ENCODE measurements around the gene TACR2. TPM values are rescaled to one million over a fixed set of nuclear protein-coding genes. Genes with fewer than 3 reads are reported as not detected.

Gene TACR2
- total RNA-seq, 1 donor from 2014 or later: 0.90 TPM

DNA sequence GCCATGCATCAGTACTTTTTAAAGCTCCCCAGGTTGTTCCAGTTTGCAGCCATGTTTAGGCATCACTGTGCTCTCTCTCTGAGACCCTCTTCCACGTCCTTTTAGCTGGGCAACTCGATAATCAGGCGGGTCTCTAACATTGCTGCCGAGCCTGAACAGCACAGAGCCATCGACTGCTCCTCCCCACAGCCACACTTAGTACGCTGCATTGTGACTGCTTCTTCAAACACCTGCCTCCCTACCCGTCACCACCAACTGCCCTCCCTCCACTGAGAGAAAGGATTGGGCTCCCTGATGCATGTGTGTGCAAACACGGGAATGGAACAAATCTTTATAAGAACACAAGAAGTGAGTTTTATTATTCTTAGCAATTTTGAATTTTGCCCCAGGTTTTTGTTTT lies 11.4 kb upstream of the TACR2 start:
- Histone ChIP-seq H3K27me3 (no peaks in the 10 kb centered on the region), H3K9me3 (no peaks in the 10 kb centered on the region), H3K27ac (no peak overlapping the region), H3K4me1 (peaks cover 11% of the 10 kb centered on the region), H3K4me3 (no peak overlapping the region), H3K36me3 (no peaks in the 10 kb centered on the region)
- ATAC-seq: no peak
- no peak for TF ChIP-seq CTCF (IDR thresholded peaks at IDR 0.05)
- intact Hi-C loops (cut with DNase I): loop anchor here (5.0 to 10.0 kb wide), 2 partner anchors 79 to 207 kb away; partner anchors contain the start of gene FAM241B
- DNase-seq: no peak

- intact Hi-C loops (cut with DNase I): loop anchor here (5.0 to 10.0 kb wide), 2 partner anchors 81 to 208 kb away; partner anchors contain the start of gene FAM241B
- ATAC-seq: peak; percentile 43
- H3K27ac ChIP-seq: peak overlapping the region; percentile 61
- no peak for TF ChIP-seq CTCF (IDR thresholded peaks at IDR 0.05)
- peaks cover 11% of the 10 kb centered on the region for H3K4me1 ChIP-seq
- no peaks in the 10 kb centered on the region for H3K9me3 ChIP-seq
- no peaks in the 10 kb centered on the region for H3K27me3 ChIP-seq
- DNase-seq: no peak
- H3K4me3 ChIP-seq: no peak overlapping the region
- H3K36me3 ChIP-seq: no peaks in the 10 kb centered on the region
Observed at GRCh38 chr10:69426376-69426727, 9.6 kb upstream of the TACR2 start.

DNA sequence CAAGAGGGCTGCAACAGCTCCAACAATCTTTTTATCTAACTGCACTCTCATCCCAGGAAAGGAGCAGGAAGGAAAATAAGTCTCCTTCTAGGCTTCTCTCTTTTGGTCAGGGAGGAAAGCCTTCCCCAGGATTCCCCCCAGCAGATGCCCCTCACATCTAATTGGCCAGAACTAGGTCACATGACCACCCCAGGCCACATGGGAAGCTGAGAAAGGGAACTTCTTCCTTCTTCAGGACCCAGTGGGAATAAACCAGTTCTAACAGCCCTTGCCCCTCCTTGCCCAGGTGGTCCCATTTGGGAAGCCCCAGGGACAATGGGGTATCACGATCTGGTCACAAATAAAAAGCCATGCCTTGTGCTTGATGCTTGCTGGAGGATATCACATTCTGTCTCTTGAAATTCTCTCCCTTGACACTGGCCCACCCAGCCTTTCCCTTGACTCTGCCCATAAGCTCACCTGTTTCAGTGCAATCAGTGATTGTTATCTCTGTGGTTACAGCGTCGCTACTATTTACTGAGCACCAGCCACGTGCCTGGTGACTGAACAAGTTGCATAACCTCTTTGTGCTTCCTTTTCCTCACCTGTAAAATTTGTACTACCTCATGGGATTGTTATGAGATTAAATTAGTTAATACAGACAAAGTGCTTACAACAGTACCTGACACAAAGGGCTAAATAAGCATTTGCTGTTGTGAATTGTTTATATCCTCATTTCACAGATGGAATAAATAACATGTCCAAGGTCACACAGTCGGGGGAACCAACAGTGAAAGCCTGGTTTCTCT lies 9.0 kb upstream of the TACR2 start:
- Histone ChIP-seq H3K4me1 (peaks cover 11% of the 10 kb centered on the region), H3K27ac (peak overlapping the region; percentile 47), H3K36me3 (no peaks in the 10 kb centered on the region), H3K9me3 (no peaks in the 10 kb centered on the region), H3K4me3 (no peak overlapping the region), H3K27me3 (no peaks in the 10 kb centered on the region)
- intact Hi-C loops (cut with DNase I): loop anchor here (5.0 to 10.0 kb wide), 2 partner anchors 82 to 209 kb away; partner anchors contain the start of gene FAM241B
- DNase-seq (no peak), ATAC-seq (peak; percentile 50)
- no peak for TF ChIP-seq CTCF (IDR thresholded peaks at IDR 0.05)

GRCh38 chr10:69425041-69425440 lies 8.3 kb upstream of the TACR2 start:
- no peak overlapping the region for H3K4me3 ChIP-seq
- ATAC-seq: no peak
- TF ChIP-seq CTCF (IDR thresholded peaks at IDR 0.05): no peak
- H3K36me3 ChIP-seq: no peaks in the 10 kb centered on the region
- no peak for DNase-seq
- H3K4me1 ChIP-seq: peaks cover 11% of the 10 kb centered on the region
- intact Hi-C loops (cut with DNase I): loop anchor here (5.0 to 10.0 kb wide), 2 partner anchors 82 to 210 kb away; partner anchors contain the start of gene FAM241B
- no peaks in the 10 kb centered on the region for H3K27me3 ChIP-seq
- H3K9me3 ChIP-seq: no peaks in the 10 kb centered on the region
- H3K27ac ChIP-seq: no peak overlapping the region

DNA sequence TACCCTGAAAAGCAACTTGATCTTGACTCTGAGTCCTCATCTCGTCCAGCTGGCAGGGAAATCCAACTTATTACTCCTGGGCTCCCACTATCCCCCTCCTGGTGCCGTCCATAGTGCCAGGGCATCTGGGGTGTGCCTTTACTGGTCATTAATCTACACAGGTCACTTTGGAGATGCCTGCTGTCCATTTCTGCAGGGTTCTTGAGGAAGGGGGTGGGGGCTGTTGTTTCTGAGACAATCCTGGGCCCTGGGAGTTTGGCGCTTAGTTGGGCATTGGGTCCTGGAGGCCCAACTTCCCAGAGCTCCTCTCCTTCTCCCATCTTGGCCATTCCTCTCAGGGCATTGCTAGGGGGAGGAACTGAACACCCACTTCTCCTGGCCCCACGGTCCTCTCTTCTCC lies 6.0 kb upstream of the TACR2 start:
- H3K4me1 ChIP-seq: peaks cover 11% of the 10 kb centered on the region
- intact Hi-C loops (cut with DNase I): loop anchor here (10.0 kb wide), 1 partner anchor 212 kb away; the partner anchor contains the start of gene FAM241B

More for the DNA sequence above, 6.0 kb upstream of the TACR2 start:
- H3K4me3 ChIP-seq: no peak overlapping the region
- H3K9me3 ChIP-seq: no peaks in the 10 kb centered on the region
- H3K27me3 ChIP-seq: no peaks in the 10 kb centered on the region
- no peak overlapping the region for H3K27ac ChIP-seq
- no peaks in the 10 kb centered on the region for H3K36me3 ChIP-seq
- DNase-seq (peak; percentile 10), ATAC-seq (no peak)
- TF ChIP-seq CTCF (IDR thresholded peaks at IDR 0.05): no peak

All from upper lobe of right lung (tissue), 1 donor.